ENCODE data around the gene GDE1. TPM values are rescaled to one million over a fixed set of nuclear protein-coding genes. Genes with fewer than 3 reads are reported as not detected.

The GDE1 gene
- total RNA-seq, 2 experiments from 2014 or later, result 19.7 to 25.9 TPM

Other genes with a start within 250 kb of the GDE1 start
- gene CLEC19A, start 236.4 kb downstream of the GDE1 start, total RNA-seq, result not detected
- not detected for gene TMC5, start 104.2 kb downstream of the GDE1 start, total RNA-seq
- gene CCP110, start 1.8 kb upstream of the GDE1 start, total RNA-seq, result 10 to 100 TPM; 33.7 to 36.7 TPM
- 10 to 100 TPM; 61.5 to 65.1 TPM for gene VPS35L, start 33.6 kb upstream of the GDE1 start, total RNA-seq
- 10 to 100 TPM; 22.0 to 23.7 TPM for gene KNOP1, start 196.1 kb upstream of the GDE1 start, total RNA-seq
- gene IQCK, start 196.2 kb upstream of the GDE1 start, total RNA-seq, result under 1 TPM; 0.81 to 0.97 TPM

All from activated CD8-positive, alpha-beta T cell treated with anti-CD3 and anti-CD28 coated beads, Interleukin-2, amount 10 ng/mL, durations not matched to agents 7 days and 5 days (primary cell).